ENCODE data around the gene LRRC74A. TPM values are rescaled to one million over a fixed set of nuclear protein-coding genes. Genes with fewer than 3 reads are reported as not detected.

LRRC74A gene
- total and polyA plus RNA-seq, 2 of the 4 experiments (the other 2 are of a cell fraction): not detected

- Histone ChIP-seq H2BK120ac (ENCODE audit: low read depth, low read length) (no peak overlapping the region), H2AFZ (replicated peaks; ENCODE audit: low read length, poor library complexity) (no peak overlapping the region), H2BK20ac (ENCODE audit: low read depth, low read length) (no peak overlapping the region), H4K8ac (ENCODE audit: low read depth in 2 of 2, low read length in 2 of 2) (no peak overlapping the region), H3K23ac (ENCODE audit: low read depth, low read length) (no peak overlapping the region), H3K18ac (ENCODE audit: low read depth, low read length) (no peak overlapping the region), H3K4me2 (ENCODE audit: low read depth, low read length) (no peak overlapping the region), H2BK15ac (ENCODE audit: low read depth, low read length) (no peak overlapping the region), H3K27ac (ENCODE audit: insufficient read depth, low read length) (no peak overlapping the region), H3K4me1 (ENCODE audit: control insufficient read depth, insufficient read depth, low read length) (no peaks in the 10 kb centered on the region), H3K9ac (ENCODE audit: low read depth, low read length) (no peak overlapping the region), H4K5ac (ENCODE audit: low read depth, low read length) (no peak overlapping the region), H3K56ac (ENCODE audit: extremely low read depth, insufficient read depth, low read length) (no peak overlapping the region), H3K79me1 (ENCODE audit: low read depth in 1 of 2, low read length in 2 of 2) (no peaks in the 10 kb centered on the region), H3K9me1 (ENCODE audit: insufficient read depth, low read length) (no peaks in the 10 kb centered on the region), H2AK9ac (replicated peaks; ENCODE audit: low read depth, low read length, poor library complexity) (no peak overlapping the region), H3K36me3 (ENCODE audit: control insufficient read depth, insufficient read depth, low read length) (no peaks in the 10 kb centered on the region), H3K14ac (replicated peaks; ENCODE audit: low read depth, low read length) (no peak overlapping the region), H3K9me3 (ENCODE audit: control insufficient read depth, insufficient read depth, low read length) (no peaks in the 10 kb centered on the region), H3K27me3 (ENCODE audit: control insufficient read depth, insufficient read depth, low read length) (peaks cover 23% of the 10 kb centered on the region), H3K4ac (ENCODE audit: low read depth, low read length) (no peak overlapping the region), H3K4me3 (ENCODE audit: insufficient read depth, low read depth, low read length) (no peak overlapping the region), H4K20me1 (ENCODE audit: insufficient read depth, low read length) (no peaks in the 10 kb centered on the region), H2BK5ac (ENCODE audit: low read depth, low read length, poor library complexity, severe bottlenecking) (no peak overlapping the region), H4K91ac (ENCODE audit: insufficient read depth, low read depth, low read length) (no peak overlapping the region), H2AK5ac (ENCODE audit: low read depth, low read length) (no peak overlapping the region)
- WGBS, 2 experiments (ENCODE audit: extremely low coverage in 2 of 2, insufficient read length in 1 of 2): 43% methylated on average over 1 of the region's 7 CpGs; no CpG with 5 or more reads in 1 of the 2 experiments
- intact Hi-C loops (cut with micrococcal nuclease): no loop called here
- DNase-seq (no peak), ATAC-seq (ENCODE audit: low read depth) (no peak)
- POLR2A ChIA-PET (ENCODE audit: unreplicated experiment): interaction anchor here (0.6 kb wide), 1 partner anchor 10 kb away, joined by 3 read pairs; no protein-coding TSS in a partner anchor
- BruUV-seq (replicated peaks): no TSS peak
- in situ Hi-C loops (cut with MboI; ENCODE audit: low sequenced_read_pairs): no loop called here
- TF ChIP-seq MAFK (IDR thresholded peaks at IDR 0.05; ENCODE audit: low read depth, low read length) (no peak), NFE2L2 (IDR thresholded peaks at IDR 0.05; ENCODE audit: low read depth, low read length) (no peak), MXI1 (IDR thresholded peaks at IDR 0.05; ENCODE audit: borderline replicate concordance, low read depth, low read length) (no peak), RFX5 (IDR thresholded peaks at IDR 0.05; ENCODE audit: low read depth, low read length) (no peak), MAZ (IDR thresholded peaks at IDR 0.05; ENCODE audit: borderline replicate concordance, low read depth, low read length) (no peak), CHD1 (IDR thresholded peaks at IDR 0.05; ENCODE audit: low read depth, low read length) (no peak), POLR2A (IDR thresholded peaks at IDR 0.05; ENCODE audit: low read depth, low read length) (no peak), FOS (IDR thresholded peaks at IDR 0.05; ENCODE audit: low read depth, low read length) (no peak), BHLHE40 (IDR thresholded peaks at IDR 0.05; ENCODE audit: low read depth, low read length) (no peak), RAD21 (IDR thresholded peaks at IDR 0.05; ENCODE audit: low read length) (no peak), RCOR1 (IDR thresholded peaks at IDR 0.05; ENCODE audit: insufficient replicate concordance, low read length) (no peak), USF2 (IDR thresholded peaks at IDR 0.05; ENCODE audit: low read depth, low read length) (no peak)
- dilution Hi-C loops (cut with HindIII; ENCODE audit: low sequenced_read_pairs, unreplicated experiment): no loop called here
- CTCF ChIA-PET: no interaction called here
Measured at GRCh38 chr14:76829650-76830421, 3.6 kb downstream of the LRRC74A start.

Data from IMR-90 (cell line).